DOHH2 (cell line): Measurements from ENCODE around the gene NDE1.

Source experiments
- CTCF ChIP-seq: fragments of 200-600 bp; sonication (generic); IDR thresholded peaks from one replicate; pipeline ENCODE4 v1.5.1; 2014; ENCODE audit warnings: antibody characterized with exemption, mild to moderate bottlenecking, low read depth, low read length; ENCODE audit not compliant: poor library complexity, severe bottlenecking
- EZH2phosphoT487 ChIP-seq: fragments of 200-600 bp; sonication (generic); IDR thresholded peaks from 2 replicates; pipeline ENCODE4 v1.6.1; 2017; ENCODE audit warnings: borderline replicate concordance, mild to moderate bottlenecking, antibody characterized with exemption, low read length, moderate library complexity, mixed read lengths

GRCh38 chr16:15672514-15673167 lies 22.6 kb downstream of the NDE1 start:
- TF ChIP-seq CTCF (no peak), EZH2phosphoT487 (no peak)
